GM18508 (cell line): ENCODE data around the gene PRKN.
"Not testable (repeated sequence)": the region's sequence is repeated elsewhere in the genome, so short reads cannot be mapped to it uniquely, and the experiment has no call there.

ENCODE experiments used
- ATAC-seq: cut with Tn5 transposase; IDR thresholded peaks from one replicate; pipeline ENCODE4 v1.9.1; 2021; ENCODE audit warnings: moderate number of reproducible peaks; ENCODE audit not compliant: insufficient read depth, unreplicated experiment

PRKN gene

DNA sequence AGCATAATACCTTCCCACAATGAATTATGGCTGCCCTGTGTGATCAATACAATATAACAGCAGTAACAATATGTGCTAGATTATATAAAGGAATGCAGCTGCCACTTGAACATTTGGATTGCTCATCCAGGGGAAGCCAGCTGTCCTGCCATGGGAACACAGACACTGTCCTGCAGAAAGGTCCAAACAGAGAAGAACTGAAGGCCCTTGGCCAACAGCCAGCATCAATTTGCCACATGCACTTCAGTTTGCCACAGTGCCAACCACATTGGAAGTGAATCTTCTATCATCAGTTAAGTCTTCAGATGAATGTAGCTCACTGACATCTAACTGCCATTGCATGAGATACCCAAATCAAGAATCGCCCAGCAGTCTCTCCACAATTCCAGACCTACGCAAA, 332.4 kb downstream of the PRKN start:
- ATAC-seq = no peak

GRCh38 chr6:162390961-162391811, 336.4 kb downstream of the PRKN start:
- not testable (repeated sequence) for ATAC-seq

GRCh38 chr6:162389343-162390085, 338.1 kb downstream of the PRKN start:
- ATAC-seq = no peak

GRCh38 chr6:162388383-162388777, 339.2 kb downstream of the PRKN start:
- no peak for ATAC-seq

DNA sequence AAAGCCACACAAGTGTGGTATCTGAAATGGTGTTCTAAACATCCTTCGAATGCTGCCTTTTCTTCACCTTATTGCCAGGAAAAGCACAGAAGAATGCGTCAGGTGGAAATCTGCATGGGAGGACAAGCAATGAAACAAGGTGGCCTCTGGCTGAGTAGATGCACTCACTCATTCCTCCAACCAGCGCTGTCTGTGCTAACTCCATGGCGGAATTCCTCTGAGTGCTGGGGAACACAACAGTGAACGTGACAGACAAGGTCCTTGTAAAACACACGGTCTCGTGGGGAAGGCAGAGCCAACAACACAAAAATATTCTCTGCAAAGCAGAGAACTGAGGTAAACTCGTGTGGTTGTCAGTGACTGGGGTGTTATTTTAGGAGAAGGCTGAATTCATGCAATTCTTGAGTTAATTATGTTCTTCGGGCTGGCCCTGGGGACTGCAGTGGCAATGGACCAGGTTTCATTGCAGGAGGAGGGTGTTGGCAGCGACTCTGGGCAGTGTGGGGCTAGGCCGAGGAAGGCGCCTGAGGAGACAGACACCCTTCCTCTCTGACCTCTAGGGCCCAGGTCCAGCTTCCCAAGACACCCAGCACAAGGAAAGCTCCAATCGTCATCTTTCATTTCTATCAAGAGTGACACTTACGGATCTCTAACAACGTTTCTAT, 339.7 kb downstream of the PRKN start:
- ATAC-seq = no peak

DNA sequence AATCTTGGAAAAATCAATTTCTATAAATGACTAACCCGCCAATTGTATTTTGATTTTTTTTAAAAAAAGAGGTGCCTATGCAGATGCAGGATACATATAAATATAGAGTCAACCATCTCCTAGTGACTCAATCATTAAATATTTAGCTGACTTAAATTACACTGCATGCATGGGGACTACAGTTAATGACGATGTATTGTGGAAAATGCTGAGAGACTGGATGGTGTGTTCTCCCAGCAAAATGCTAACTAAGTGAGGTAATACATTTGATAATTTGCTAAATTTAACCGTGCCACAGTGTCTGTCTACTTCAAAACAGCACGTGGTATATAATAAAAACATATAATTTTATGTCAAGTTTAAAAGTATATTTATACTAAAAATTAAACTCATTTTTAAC, 341.6 kb downstream of the PRKN start:
- no peak for ATAC-seq

- ATAC-seq = no peak
Observed at GRCh38 chr6:162379757-162380409, 347.7 kb downstream of the PRKN start.

DNA sequence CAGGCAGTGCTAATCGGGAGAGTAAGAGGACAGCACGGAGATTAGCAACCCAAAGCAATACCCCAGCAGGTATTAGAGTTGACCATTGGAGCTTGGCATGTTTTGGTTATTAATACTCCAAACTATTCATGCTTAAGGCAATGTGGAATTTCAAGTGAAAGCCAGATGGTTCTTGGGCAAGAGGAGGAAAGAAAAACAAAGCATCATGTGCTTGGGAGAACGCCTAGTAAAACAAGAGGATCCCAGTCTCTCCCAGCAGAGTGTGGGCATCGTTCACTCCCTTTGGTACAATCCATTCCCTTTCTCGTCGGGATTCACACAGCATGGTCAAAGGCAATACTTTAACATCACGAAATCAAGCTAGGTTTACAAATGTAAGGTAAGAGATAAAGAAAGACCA, 349.8 kb downstream of the PRKN start:
- ATAC-seq = no peak

GRCh38 chr6:162373868-162374267, 353.7 kb downstream of the PRKN start:
- ATAC-seq = no peak

DNA sequence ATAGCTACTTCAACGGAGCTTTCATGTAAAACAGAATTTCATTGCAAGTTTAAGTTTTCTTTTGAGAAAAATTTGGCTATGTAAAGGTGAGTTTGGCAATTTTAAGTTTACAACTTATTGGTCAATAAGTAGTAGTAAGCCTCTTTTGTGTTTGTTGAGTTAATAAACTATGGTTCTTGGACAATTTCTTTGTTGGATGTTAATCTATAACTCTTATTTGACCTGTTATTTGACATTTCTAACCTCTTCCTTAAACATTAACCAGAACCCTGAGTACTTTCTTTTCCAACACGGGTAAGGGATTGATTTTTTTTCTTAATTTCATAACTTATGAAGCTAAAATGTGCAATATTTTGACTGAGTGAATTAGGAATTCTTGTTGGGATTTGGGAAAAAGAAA, 354.4 kb downstream of the PRKN start:
- ATAC-seq = no peak

DNA sequence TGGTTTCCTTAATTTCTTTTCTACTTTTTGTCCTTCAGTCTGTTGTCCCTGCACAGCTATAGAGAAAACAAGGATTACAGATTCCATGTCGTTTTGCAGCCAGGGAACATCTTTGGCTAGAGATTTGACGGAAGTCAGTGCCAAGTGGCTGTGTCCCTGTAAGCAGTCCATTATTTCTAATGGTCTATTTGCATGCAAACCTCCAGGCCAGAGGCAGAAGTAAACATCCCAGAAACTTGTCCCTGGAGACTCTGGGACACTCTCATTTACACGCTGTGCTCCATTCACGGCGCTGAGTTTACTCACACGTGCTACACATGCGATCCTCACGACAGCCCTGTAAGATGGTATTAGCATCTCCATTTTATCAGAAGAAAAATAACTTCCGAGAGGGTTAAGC, 355.5 kb downstream of the PRKN start:
- ATAC-seq = no peak

GRCh38 chr6:162371121-162371520, 356.4 kb downstream of the PRKN start:
- no peak for ATAC-seq

GRCh38 chr6:162369091-162369490, 358.5 kb downstream of the PRKN start:
- ATAC-seq = no peak

DNA sequence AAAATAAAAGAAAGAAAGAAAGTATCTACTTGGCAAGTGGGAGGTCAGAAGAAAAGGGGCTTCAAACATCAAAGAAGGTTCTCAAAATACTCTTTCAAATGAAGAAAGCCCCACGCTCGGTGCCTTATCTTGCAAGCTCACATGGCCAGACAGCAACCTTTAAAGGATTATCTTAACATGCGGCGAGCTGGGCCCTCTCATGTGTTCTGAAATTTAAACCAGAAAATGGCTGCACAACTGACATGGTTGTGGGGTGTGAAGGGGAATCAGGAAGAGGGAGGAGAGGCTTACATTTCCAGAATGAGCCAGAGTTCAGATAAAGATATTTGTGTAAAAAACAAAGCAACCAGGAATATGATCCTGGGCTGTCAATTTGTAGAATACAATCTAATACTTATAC, 363.1 kb downstream of the PRKN start:
- no peak for ATAC-seq

GRCh38 chr6:162363757-162364156, 363.8 kb downstream of the PRKN start:
- no peak for ATAC-seq

DNA sequence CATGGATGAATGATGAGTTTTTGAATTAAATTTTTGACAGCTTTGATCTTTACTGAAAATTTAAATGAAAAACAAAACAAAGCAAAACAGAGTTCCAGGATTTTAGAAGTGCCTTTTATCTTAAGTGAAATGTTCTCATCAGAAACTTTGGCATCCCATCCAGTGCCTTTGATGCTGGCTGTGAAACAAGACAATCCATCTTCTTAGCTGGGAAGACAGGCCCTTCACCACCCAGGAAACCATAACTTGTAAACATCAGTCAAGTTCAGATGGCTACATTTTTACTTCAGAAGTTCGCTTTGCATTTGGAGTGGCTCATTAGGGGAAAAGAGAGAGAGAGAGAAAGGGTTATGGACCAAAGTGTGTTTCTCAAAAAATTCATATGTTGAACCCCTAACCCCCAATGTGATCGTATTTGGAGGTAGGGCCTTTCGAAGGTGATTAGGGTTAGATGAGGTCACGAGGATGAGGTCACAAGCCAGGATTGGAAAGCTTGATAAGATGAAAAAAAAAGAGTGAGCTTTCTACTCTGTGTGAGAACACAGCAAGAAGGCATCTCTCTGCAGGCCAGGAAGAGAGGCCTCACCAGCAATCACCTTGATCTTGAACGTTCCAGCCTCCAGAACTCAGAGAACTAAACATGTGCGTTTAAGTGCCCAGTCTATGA, 366.5 kb downstream of the PRKN start:
- no peak for ATAC-seq

DNA sequence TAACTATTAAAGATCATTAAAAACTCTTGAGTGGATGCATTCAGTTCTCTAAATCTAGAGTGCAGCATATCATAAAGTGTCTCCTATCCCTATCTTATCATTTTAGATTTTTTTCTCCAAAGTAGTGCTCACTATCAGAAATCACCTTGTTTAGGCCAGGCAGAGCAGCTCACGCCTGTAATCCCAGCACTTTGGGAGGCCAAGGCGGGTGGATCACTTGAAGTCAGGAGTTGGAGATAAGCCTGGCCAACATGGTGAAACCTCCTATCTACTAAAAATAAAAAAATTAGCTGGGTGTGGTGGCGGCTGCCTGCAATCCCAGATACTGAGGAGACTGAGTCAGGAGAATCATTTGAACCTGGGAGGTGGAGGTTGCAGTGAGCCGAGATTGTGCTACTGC, 368.9 kb downstream of the PRKN start:
- ATAC-seq = no peak

DNA sequence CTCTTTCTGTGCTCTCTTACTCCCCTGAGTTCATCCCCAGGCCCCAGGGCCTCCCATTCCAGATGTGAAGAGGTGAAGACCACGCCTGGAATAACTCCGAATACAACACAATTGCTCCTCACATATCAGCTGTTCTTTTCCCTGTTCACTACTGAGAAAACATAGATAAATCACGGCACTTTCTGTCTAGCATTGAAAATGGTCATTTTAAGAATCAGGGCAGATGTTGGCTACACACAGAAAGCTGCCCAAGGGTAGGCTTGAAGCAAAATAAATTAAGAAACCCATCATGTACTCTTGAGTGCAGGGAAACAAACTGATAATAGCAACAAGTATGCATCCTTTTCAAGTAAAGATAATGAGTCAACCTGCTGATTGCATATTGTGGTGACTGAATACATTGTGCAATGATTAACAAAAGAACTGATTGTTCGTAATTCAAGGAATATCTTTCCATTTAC, 382.5 kb downstream of the PRKN start:
- ATAC-seq = no peak

GRCh38 chr6:162344646-162345010, 382.9 kb downstream of the PRKN start:
- ATAC-seq = no peak
